HEK293 (cell line): ENCODE measurements around the gene MAP2.

Experiments used
- ZNF510 ChIP-seq: fragments of 450-650 bp; formaldehyde crosslinking; IDR thresholded peaks from 2 replicates; pipeline ENCODE4 v1.5.1; 2018; ENCODE audit warnings: mild to moderate bottlenecking, missing genetic modification characterization, missing biosample characterization; ENCODE audit not compliant: insufficient replicate concordance
- ZNF561 ChIP-seq: fragments of 450-650 bp; IDR thresholded peaks from 2 replicates; pipeline ENCODE4 v1.5.1; 2018; ENCODE audit warnings: missing biosample characterization, missing genetic modification characterization, borderline replicate concordance
- TF ChIP-seq, protein P1 (sequence below): fragments of 450-650 bp; formaldehyde crosslinking; IDR thresholded peaks from 2 replicates; pipeline ENCODE4 v1.5.1; 2016; ENCODE audit warnings: missing biosample characterization, missing genetic modification characterization
- TF ChIP-seq, protein P2 (sequence below): fragments of 450-650 bp; formaldehyde crosslinking; IDR thresholded peaks from 2 replicates; pipeline ENCODE4 v1.5.1; 2016; ENCODE audit warnings: missing biosample characterization, missing genetic modification characterization

DNA sequence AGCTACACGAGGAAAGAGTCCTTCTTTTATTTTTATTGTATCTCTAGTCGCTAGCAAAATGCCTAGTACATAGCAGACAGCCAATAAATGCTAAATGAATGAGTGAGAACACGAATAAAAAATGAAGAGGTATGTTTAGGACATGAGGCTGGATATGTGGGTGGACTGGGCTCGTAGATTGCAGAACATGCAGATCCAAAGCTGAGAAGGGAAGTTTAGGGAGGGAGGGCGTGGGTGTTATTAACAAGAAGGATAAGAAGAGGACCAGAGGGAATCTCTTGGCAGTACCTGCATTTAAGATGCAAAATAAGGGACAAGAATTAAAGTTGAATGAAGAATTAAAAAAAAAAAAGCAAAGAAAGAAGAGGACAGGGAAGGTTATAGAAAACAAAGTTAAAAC is 161.1 kb downstream of the MAP2 start:
- TF ChIP-seq ZNF561 (tag by site-specific recombination) (no peak), ZNF510 (tag by site-specific recombination) (no peak)
- TF ChIP-seq, protein P1, sequence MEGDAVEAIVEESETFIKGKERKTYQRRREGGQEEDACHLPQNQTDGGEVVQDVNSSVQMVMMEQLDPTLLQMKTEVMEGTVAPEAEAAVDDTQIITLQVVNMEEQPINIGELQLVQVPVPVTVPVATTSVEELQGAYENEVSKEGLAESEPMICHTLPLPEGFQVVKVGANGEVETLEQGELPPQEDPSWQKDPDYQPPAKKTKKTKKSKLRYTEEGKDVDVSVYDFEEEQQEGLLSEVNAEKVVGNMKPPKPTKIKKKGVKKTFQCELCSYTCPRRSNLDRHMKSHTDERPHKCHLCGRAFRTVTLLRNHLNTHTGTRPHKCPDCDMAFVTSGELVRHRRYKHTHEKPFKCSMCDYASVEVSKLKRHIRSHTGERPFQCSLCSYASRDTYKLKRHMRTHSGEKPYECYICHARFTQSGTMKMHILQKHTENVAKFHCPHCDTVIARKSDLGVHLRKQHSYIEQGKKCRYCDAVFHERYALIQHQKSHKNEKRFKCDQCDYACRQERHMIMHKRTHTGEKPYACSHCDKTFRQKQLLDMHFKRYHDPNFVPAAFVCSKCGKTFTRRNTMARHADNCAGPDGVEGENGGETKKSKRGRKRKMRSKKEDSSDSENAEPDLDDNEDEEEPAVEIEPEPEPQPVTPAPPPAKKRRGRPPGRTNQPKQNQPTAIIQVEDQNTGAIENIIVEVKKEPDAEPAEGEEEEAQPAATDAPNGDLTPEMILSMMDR (tag by site-specific recombination), result no peak
- TF ChIP-seq, protein P2, sequence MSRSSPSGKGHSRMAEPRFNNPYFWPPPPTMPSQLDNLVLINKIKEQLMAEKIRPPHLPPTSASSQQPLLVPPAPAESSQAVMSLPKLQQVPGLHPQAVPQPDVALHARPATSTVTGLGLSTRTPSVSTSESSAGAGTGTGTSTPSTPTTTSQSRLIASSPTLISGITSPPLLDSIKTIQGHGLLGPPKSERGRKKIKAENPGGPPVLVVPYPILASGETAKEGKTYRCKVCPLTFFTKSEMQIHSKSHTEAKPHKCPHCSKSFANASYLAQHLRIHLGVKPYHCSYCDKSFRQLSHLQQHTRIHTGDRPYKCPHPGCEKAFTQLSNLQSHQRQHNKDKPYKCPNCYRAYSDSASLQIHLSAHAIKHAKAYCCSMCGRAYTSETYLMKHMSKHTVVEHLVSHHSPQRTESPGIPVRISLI (tag by site-specific recombination), result no peak
